VCaP (cell line): ENCODE results near the gene CNFN.

Experiments
- H3K27ac ChIP-seq: fragments of 450-650 bp; 2 replicates; pipeline ENCODE4 v1.5.1; 2017
- TF ChIP-seq, protein P1 (sequence below): fragments of 450-650 bp; conservative IDR thresholded peaks from 2 replicates; pipeline ENCODE4 v1.5.1; 2017; ENCODE audit warnings: mild to moderate bottlenecking, moderate library complexity

CNFN gene

DNA sequence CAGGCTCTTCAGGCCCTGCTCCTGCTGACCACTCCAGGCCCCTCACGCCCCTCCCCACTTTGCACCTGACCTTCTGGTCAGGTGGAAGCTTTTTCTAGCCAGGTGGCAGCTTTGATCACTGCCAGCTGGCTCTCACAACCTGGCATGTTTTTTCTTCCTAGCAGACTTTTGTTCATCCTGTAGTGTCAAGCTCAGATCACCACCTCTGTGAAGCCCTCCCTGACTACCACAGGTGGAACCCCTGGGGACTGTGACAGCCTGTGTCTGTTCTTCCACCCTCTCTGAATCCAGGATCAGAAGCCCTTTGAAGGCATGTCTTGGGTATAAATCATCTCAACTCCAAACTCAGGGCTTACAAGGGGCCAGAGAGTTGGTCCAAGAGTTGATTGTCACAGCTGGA is 10.3 kb upstream of the CNFN start:
- no peak overlapping the region; the same call in 1 of the 2 replicates for H3K27ac ChIP-seq
- TF ChIP-seq, protein P1, sequence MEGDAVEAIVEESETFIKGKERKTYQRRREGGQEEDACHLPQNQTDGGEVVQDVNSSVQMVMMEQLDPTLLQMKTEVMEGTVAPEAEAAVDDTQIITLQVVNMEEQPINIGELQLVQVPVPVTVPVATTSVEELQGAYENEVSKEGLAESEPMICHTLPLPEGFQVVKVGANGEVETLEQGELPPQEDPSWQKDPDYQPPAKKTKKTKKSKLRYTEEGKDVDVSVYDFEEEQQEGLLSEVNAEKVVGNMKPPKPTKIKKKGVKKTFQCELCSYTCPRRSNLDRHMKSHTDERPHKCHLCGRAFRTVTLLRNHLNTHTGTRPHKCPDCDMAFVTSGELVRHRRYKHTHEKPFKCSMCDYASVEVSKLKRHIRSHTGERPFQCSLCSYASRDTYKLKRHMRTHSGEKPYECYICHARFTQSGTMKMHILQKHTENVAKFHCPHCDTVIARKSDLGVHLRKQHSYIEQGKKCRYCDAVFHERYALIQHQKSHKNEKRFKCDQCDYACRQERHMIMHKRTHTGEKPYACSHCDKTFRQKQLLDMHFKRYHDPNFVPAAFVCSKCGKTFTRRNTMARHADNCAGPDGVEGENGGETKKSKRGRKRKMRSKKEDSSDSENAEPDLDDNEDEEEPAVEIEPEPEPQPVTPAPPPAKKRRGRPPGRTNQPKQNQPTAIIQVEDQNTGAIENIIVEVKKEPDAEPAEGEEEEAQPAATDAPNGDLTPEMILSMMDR = no peak

GRCh38 chr19:42397263-42398166 is 7.4 kb upstream of the CNFN start:
- TF ChIP-seq, protein P1 = no peak
- peak overlapping the region; percentile 87 for H3K27ac ChIP-seq

DNA sequence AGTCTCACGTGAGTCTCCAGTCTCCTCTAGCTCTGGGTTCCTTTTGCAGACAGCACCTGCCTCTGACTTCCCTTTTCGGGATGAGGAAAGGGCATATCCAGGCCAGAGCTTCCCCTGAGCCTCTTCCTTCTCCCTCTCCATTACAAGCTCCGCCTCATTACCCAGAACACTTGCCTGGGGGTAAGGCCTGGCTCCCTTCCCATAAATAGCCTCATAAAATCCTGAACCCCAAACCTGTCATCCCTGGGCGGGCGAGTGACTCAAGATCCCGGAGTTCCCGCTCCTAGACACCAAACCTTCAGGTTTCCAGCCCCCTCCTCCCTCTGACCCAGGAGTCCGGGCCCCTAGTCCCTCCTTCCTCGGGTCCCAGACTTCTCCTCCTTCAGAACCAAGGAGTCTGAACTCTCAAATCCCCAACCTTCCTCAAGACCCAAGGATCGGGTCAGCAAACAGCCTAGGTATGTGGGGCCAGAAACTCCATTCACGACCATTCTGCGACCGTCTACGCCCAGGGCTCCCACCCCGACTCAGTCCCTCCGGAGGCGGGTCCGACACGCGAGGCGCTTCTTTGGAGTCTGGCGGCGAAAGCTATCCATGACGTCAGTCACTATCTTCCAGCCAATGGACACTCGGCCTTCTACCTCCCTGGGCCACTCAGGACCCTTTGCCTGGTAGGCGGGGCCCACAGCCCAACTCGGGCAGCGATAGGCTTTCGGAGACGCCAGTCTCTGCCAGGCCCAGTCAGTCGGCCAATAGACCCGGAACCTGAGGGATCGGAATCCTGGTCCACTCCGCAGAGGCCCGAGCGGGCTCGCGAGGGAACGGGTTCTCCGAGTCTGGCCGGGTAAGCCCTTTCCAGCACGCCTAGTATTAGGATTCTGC is 6.5 kb upstream of the CNFN start:
- TF ChIP-seq, protein P1 = no peak
- peak overlapping the region; percentile 87 for H3K27ac ChIP-seq

- H3K27ac ChIP-seq = no peak overlapping the region
- TF ChIP-seq, protein P1 = no peak
Measured at GRCh38 chr19:42394751-42395150, 4.7 kb upstream of the CNFN start.

- TF ChIP-seq, protein P1 = no peak
Measured at GRCh38 chr19:42392165-42392564, 2.1 kb upstream of the CNFN start.

GRCh38 chr19:42388851-42389489 is 1.1 kb downstream of the CNFN start:
- TF ChIP-seq, protein P1 = no peak
- no peak overlapping the region for H3K27ac ChIP-seq

More at GRCh38 chr19:42392165-42392564, 2.1 kb upstream of the CNFN start:
- H3K27ac ChIP-seq = no peak overlapping the region
